WTC11 (cell line): Measurements from ENCODE around the gene KCND1. TPM values are rescaled to one million over a fixed set of nuclear protein-coding genes. Genes with fewer than 3 reads are reported as not detected.

ENCODE experiments used
- ATAC-seq: fragments of 200-7000 bp; cut with Tn5 transposase; 2 replicates; pipeline ENCODE4 v1.10.0; 2021; ENCODE audit warnings: mild to moderate bottlenecking, moderate library complexity
- CTCF ChIA-PET: fragments of 300-600 bp; sonication (Branson Sonifier 250); formaldehyde crosslinking; loops from one replicate; lab custom pipeline; 2021; ENCODE audit warnings: antibody characterized with exemption; lab: Charles Lee
- POLR2A ChIA-PET: fragments of 350-600 bp; sonication (Branson Sonifier 250); formaldehyde crosslinking; loops from one replicate; lab custom pipeline; 2021; ENCODE audit warnings: antibody characterized with exemption; lab: Charles Lee
- DNase-seq: peaks from one replicate; pipeline ENCODE4 v3.0.0; 2021; ENCODE audit warnings: low spot score
- H3K27ac Mint-ChIP-seq: 2 replicates; pipeline ENCODE4 v1.8.0; 2021; ENCODE audit warnings: mixed read lengths
- H3K27me3 Mint-ChIP-seq: 2 replicates; pipeline ENCODE4 v1.8.0; 2021; ENCODE audit warnings: low read depth, mild to moderate bottlenecking, moderate library complexity, mixed read lengths
- H3K36me3 Mint-ChIP-seq: 2 replicates; pipeline ENCODE4 v1.8.0; 2021; ENCODE audit warnings: mixed read lengths
- H3K4me1 Mint-ChIP-seq: 2 replicates; pipeline ENCODE4 v1.8.0; 2022; ENCODE audit warnings: mixed read lengths
- H3K4me3 Mint-ChIP-seq: 2 replicates; pipeline ENCODE4 v1.8.0; 2021; ENCODE audit warnings: mild to moderate bottlenecking, moderate library complexity, mixed read lengths
- H3K9me3 Mint-ChIP-seq: 2 replicates; pipeline ENCODE4 v1.8.0; 2021; ENCODE audit warnings: mixed read lengths
- CBFB ChIP-seq: sonication (generic); formaldehyde crosslinking; IDR thresholded peaks from 2 replicates; pipeline ENCODE4 v1.8.1; 2022; ENCODE audit warnings: mild to moderate bottlenecking, low read depth, missing genetic modification reagents
- CREM ChIP-seq: sonication (generic); formaldehyde crosslinking; IDR thresholded peaks from 2 replicates; pipeline ENCODE4 v1.8.1; 2022; ENCODE audit warnings: mild to moderate bottlenecking, missing genetic modification reagents, moderate library complexity
- FOXK1 ChIP-seq: sonication (generic); formaldehyde crosslinking; IDR thresholded peaks from 2 replicates; pipeline ENCODE4 v1.8.0; 2022; ENCODE audit warnings: mild to moderate bottlenecking, moderate library complexity, missing genetic modification reagents
- GABPB1 ChIP-seq: sonication (generic); formaldehyde crosslinking; IDR thresholded peaks from 2 replicates; pipeline ENCODE4 v1.8.1; 2023; ENCODE audit warnings: mild to moderate bottlenecking, missing genetic modification reagents
- HMGA2 ChIP-seq: fragments of 250-450 bp; sonication (Bioruptor Pico); IDR thresholded peaks from 2 replicates; pipeline ENCODE4 v1.4.0; 2021; ENCODE audit warnings: mild to moderate bottlenecking, moderate library complexity
- MXD4 ChIP-seq: fragments of 250-450 bp; sonication (Bioruptor Pico); IDR thresholded peaks from 2 replicates; pipeline ENCODE4 v1.8.0; 2021; ENCODE audit warnings: mild to moderate bottlenecking, moderate library complexity, borderline replicate concordance
- NFYB ChIP-seq: sonication (generic); formaldehyde crosslinking; conservative IDR thresholded peaks from 2 replicates; pipeline ENCODE4 v1.8.0; 2022; ENCODE audit warnings: low read depth, missing genetic modification reagents
- NR3C1 ChIP-seq: sonication (generic); formaldehyde crosslinking; conservative IDR thresholded peaks from 2 replicates; pipeline ENCODE4 v1.8.1; 2023; ENCODE audit warnings: low read depth, mild to moderate bottlenecking, missing genetic modification reagents
- OVOL2 ChIP-seq: fragments of 250-450 bp; sonication (Bioruptor Pico); IDR thresholded peaks from 2 replicates; pipeline ENCODE4 v1.9.0; 2021; ENCODE audit warnings: mild to moderate bottlenecking, borderline replicate concordance
- SP1 ChIP-seq: sonication (generic); formaldehyde crosslinking; conservative IDR thresholded peaks from 2 replicates; pipeline ENCODE4 v1.8.1; 2022; ENCODE audit warnings: missing genetic modification reagents
- TCF7 ChIP-seq: sonication (generic); formaldehyde crosslinking; IDR thresholded peaks from 2 replicates; pipeline ENCODE4 v1.8.0; 2022; ENCODE audit warnings: mild to moderate bottlenecking, low read depth, missing genetic modification reagents, moderate library complexity
- TP53 ChIP-seq: sonication (generic); formaldehyde crosslinking; IDR thresholded peaks from 2 replicates; pipeline ENCODE4 v1.8.1; 2023; ENCODE audit warnings: mild to moderate bottlenecking, missing genetic modification reagents
- ZNF121 ChIP-seq: sonication (generic); formaldehyde crosslinking; IDR thresholded peaks from 2 replicates; pipeline ENCODE4 v1.8.0; 2023; ENCODE audit warnings: missing genetic modification reagents
- ZNF138 ChIP-seq: sonication (generic); formaldehyde crosslinking; conservative IDR thresholded peaks from 2 replicates; pipeline ENCODE4 v1.8.1; 2022; ENCODE audit warnings: mild to moderate bottlenecking, moderate library complexity, missing genetic modification reagents
- total RNA-seq: library from RNA; stranded (reverse); gene quantifications from 3 replicates; pipeline ENCODE4 v1.2.3, GENCODE V29; 2021
- TF ChIP-seq, protein P1 (sequence below): sonication (generic); formaldehyde crosslinking; IDR thresholded peaks from 2 replicates; pipeline ENCODE4 v1.8.0; 2022; ENCODE audit warnings: mild to moderate bottlenecking, missing genetic modification reagents
- TF ChIP-seq, protein P2 (sequence below): sonication (generic); formaldehyde crosslinking; IDR thresholded peaks from 2 replicates; pipeline ENCODE4 v1.8.1; 2023; ENCODE audit warnings: mild to moderate bottlenecking, missing genetic modification reagents, borderline replicate concordance
- TF ChIP-seq, protein P3 (sequence below): fragments of 250-450 bp; sonication (Bioruptor Pico); IDR thresholded peaks from 2 replicates; pipeline ENCODE4 v2.1.2; 2022; ENCODE audit warnings: mild to moderate bottlenecking, moderate library complexity
- TF ChIP-seq, protein P4 (sequence below): fragments of 250-450 bp; sonication (Bioruptor Pico); IDR thresholded peaks from 2 replicates; pipeline ENCODE4 v1.9.0; 2021; ENCODE audit warnings: mild to moderate bottlenecking

The KCND1 gene
- total RNA-seq, 1 experiment from 2014 or later: 5.4 TPM

DNA sequence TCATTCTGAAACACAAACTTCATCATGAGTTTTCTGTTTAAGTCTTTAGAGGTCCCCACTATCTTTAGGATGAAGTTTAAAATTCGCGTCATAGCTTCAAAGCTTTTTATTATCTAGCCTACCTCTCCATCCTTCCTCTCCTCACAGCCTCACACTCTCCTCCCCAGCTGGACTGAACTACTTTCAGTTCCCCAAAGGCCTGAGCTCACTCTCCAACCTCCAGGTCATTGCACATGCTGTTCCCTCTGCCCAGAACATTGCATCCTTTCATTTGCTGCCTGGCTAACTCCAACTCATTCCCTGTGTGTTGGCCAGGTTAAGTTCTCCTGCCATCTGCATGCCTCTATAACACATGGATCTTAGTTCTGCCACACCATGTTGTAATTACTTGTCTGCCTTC is 11.4 kb downstream of the KCND1 start (continued):
- TF ChIP-seq TCF7 (CRISPR knock-in tag): no peak

DNA sequence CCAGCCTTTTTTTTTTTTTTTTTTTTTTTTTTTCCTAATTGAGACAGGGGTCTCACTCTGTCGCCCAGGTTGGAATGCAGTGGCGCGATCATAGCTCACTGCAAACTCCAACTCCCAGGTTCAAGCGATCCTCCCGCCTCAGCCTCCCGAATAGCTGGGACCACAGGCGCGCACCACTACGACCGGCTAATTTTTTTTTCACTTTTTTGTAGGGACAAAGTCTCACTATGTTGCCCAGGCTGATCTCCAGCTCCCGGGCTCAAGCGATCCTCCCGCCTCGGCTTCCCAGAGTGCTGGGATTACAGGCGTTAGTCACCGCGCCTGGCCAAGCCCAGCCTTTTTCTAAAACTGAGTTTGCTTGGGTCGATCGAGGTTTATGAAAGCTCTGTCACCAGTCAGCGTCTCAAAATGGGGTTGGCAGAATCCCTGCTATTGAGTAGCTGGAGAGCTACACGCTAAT is 13.0 kb downstream of the KCND1 start:
- TF ChIP-seq ZNF121 (CRISPR knock-in tag) (0 out of 2 replicates have a peak, but pooled peaks have one; percentile 43), ZNF138 (CRISPR knock-in tag) (no peak)
- DNase-seq (no peak), ATAC-seq (no peak)
- Mint-ChIP-seq H3K9me3 (no peaks in the 10 kb centered on the region), H3K36me3 (peaks cover 11% of the 10 kb centered on the region; the same call in 1 of the 2 replicates), H3K4me3 (peak overlapping the region; percentile 99), H3K27ac (peak overlapping the region; percentile 87), H3K4me1 (peaks cover 11% of the 10 kb centered on the region; the same call in 1 of the 2 replicates), H3K27me3 (no peaks in the 10 kb centered on the region)
- CTCF ChIA-PET: interaction anchor here (0.6 to 1.9 kb wide), 8 partner anchors 13 to 310 kb away, joined by 3 to 17 read pairs (median 3); partner anchors contain the start of genes KCND1 and TFE3
- POLR2A ChIA-PET: interaction anchor here (0.6 to 1.7 kb wide), 6 partner anchors 13 to 1645 kb away, joined by 3 to 9 read pairs (median 4); partner anchors contain the start of genes HDAC6 and KCND1

DNA sequence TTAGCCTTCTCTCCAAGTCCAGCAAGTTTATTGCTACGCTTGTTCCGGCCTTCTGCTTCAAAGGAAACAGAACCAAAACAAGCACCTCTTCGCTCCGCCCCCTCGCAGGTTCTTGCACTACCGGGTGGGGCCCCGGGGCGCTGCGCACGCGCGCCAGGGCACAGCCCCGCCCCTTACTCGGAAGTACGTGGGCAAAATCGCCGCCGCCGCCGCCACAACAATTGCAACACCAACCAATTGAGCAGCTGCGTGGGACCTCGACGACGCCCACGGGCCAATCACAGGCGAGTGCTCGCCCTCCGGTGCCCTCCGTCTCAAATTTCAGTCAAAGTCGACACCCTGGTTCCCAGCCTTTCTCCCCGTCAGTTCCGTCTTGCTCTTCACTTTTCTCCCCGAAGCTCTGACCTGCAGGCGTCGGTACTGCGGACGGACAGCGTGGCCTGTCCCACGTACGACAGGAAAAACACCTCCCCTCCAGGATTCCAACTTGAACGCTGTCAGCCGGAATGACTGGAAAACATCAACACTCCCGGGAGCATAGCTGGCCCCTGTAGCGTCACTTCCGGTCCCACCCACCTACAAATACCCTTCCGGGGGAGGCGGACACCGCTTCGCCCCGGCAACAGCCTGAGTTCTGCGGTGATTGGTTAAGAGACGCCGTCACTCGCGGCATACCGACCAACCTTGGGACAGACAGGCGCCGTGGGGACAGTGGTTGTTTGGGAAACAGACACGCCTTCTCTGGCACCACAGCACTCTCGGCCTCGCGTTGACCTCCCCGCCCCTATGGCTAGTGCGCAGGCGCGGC is 13.6 kb downstream of the KCND1 start:
- CTCF ChIA-PET: interaction anchor here (0.9 to 1.9 kb wide), 8 partner anchors 14 to 310 kb away, joined by 3 to 17 read pairs (median 3); partner anchors contain the start of genes KCND1 and TFE3
- peak overlapping the region; percentile 100 for H3K27ac Mint-ChIP-seq
- no peaks in the 10 kb centered on the region for H3K9me3 Mint-ChIP-seq
- DNase-seq (peak; percentile 93), ATAC-seq (peak; percentile 95)
- TF ChIP-seq NFYB (peak; percentile 85), OVOL2 (CRISPR knock-in tag) (no peak), NR3C1 (CRISPR knock-in tag) (no peak), MXD4 (CRISPR knock-in tag) (no peak), FOXK1 (peak; percentile 75), SP1 (peak; percentile 69), CBFB (CRISPR knock-in tag) (no peak), CREM (CRISPR knock-in tag) (peak; percentile 85), TP53 (CRISPR knock-in tag) (no peak), HMGA2 (CRISPR knock-in tag) (no peak), GABPB1 (no peak)
- TF ChIP-seq, protein P1, sequence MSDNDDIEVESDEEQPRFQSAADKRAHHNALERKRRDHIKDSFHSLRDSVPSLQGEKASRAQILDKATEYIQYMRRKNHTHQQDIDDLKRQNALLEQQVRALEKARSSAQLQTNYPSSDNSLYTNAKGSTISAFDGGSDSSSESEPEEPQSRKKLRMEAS (CRISPR knock-in tag): peak; percentile 51
- TF ChIP-seq, protein P2, sequence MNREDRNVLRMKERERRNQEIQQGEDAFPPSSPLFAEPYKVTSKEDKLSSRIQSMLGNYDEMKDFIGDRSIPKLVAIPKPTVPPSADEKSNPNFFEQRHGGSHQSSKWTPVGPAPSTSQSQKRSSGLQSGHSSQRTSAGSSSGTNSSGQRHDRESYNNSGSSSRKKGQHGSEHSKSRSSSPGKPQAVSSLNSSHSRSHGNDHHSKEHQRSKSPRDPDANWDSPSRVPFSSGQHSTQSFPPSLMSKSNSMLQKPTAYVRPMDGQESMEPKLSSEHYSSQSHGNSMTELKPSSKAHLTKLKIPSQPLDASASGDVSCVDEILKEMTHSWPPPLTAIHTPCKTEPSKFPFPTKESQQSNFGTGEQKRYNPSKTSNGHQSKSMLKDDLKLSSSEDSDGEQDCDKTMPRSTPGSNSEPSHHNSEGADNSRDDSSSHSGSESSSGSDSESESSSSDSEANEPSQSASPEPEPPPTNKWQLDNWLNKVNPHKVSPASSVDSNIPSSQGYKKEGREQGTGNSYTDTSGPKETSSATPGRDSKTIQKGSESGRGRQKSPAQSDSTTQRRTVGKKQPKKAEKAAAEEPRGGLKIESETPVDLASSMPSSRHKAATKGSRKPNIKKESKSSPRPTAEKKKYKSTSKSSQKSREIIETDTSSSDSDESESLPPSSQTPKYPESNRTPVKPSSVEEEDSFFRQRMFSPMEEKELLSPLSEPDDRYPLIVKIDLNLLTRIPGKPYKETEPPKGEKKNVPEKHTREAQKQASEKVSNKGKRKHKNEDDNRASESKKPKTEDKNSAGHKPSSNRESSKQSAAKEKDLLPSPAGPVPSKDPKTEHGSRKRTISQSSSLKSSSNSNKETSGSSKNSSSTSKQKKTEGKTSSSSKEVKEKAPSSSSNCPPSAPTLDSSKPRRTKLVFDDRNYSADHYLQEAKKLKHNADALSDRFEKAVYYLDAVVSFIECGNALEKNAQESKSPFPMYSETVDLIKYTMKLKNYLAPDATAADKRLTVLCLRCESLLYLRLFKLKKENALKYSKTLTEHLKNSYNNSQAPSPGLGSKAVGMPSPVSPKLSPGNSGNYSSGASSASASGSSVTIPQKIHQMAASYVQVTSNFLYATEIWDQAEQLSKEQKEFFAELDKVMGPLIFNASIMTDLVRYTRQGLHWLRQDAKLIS (CRISPR knock-in tag): no peak
- TF ChIP-seq, protein P3, sequence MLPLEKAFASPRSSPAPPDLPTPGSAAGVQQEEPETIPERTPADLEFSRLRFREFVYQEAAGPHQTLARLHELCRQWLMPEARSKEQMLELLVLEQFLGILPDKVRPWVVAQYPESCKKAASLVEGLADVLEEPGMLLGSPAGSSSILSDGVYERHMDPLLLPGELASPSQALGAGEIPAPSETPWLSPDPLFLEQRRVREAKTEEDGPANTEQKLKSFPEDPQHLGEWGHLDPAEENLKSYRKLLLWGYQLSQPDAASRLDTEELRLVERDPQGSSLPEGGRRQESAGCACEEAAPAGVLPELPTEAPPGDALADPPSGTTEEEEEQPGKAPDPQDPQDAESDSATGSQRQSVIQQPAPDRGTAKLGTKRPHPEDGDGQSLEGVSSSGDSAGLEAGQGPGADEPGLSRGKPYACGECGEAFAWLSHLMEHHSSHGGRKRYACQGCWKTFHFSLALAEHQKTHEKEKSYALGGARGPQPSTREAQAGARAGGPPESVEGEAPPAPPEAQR (CRISPR knock-in tag): no peak
- TF ChIP-seq, protein P4, sequence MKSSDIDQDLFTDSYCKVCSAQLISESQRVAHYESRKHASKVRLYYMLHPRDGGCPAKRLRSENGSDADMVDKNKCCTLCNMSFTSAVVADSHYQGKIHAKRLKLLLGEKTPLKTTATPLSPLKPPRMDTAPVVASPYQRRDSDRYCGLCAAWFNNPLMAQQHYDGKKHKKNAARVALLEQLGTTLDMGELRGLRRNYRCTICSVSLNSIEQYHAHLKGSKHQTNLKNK (CRISPR knock-in tag): no peak
- no peaks in the 10 kb centered on the region for H3K27me3 Mint-ChIP-seq
- peaks cover 11% of the 10 kb centered on the region; the same call in 1 of the 2 replicates for H3K4me1 Mint-ChIP-seq
- POLR2A ChIA-PET: interaction anchor here (0.5 to 1.7 kb wide), 7 partner anchors 14 to 1646 kb away, joined by 3 to 9 read pairs (median 4); partner anchors contain the start of genes GRIPAP1, HDAC6 and KCND1
- peaks cover 11% of the 10 kb centered on the region; the same call in 1 of the 2 replicates for H3K36me3 Mint-ChIP-seq
- H3K4me3 Mint-ChIP-seq: peak overlapping the region; percentile 99
